Transverse colon (tissue), 4 donors: ENCODE measurements around the gene IL1RL1. TPM values are rescaled to one million over a fixed set of nuclear protein-coding genes. Genes with fewer than 3 reads are reported as not detected.

Experiments used
- DNase-seq: peaks from one replicate; pipeline ENCODE4 v3.0.0-alpha.2; 2019
- H3K27ac ChIP-seq, 4 donors: fragments of 200-600 bp; sonication (generic); 2 replicates each; pipeline ENCODE4 v1.5.1; 2016 to 2018; ENCODE audit warnings: inconsistent platforms in 4 of 4
- H3K27me3 ChIP-seq: fragments of 200-600 bp; sonication (generic); 2 replicates; pipeline ENCODE4 v1.5.1; 2017; ENCODE audit warnings: inconsistent platforms
- H3K36me3 ChIP-seq, 4 donors: fragments of 200-600 bp; sonication (generic); 2 replicates each; pipeline ENCODE4 v1.5.1; 2017 to 2019; ENCODE audit warnings: inconsistent platforms in 4 of 4
- H3K4me1 ChIP-seq, 4 donors: fragments of 200-600 bp; sonication (generic); 2 replicates each; pipeline ENCODE4 v1.5.1; 2017 to 2020; ENCODE audit warnings: inconsistent platforms in 4 of 4
- H3K4me3 ChIP-seq, 4 donors: fragments of 200-600 bp; sonication (generic); 1 replicate in 1 of 4; 2 replicates in 3 of 4; pipeline versions ENCODE4 v1.5.1 to v1.6.1; 2017 to 2019; ENCODE audit warnings: inconsistent platforms in 4 of 4
- H3K9me3 ChIP-seq, 2 donors: fragments of 200-600 bp; sonication (generic); 2 replicates each; pipeline ENCODE4 v1.5.1; 2017 to 2019; ENCODE audit warnings: inconsistent platforms in 2 of 2
- CTCF ChIP-seq, 5 experiments: fragments of 200-600 bp in 3 of 5; fragments of 450-650 bp in 2 of 5; sonication (generic) in 3 of 5; IDR thresholded peaks; 1 replicate in 2 of 5; 2 replicates in 3 of 5; pipeline ENCODE4 v1.5.1; 2016 to 2017; ENCODE audit warnings: antibody characterized with exemption in 5 of 5, inconsistent platforms in 3 of 5, mild to moderate bottlenecking in 2 of 5, moderate library complexity in 1 of 5
- EP300 ChIP-seq: sonication (generic); formaldehyde crosslinking; IDR thresholded peaks from one replicate; pipeline ENCODE4 v1.6.1; 2017; ENCODE audit warnings: antibody characterized with exemption, low read depth
- POLR2A ChIP-seq: fragments of 450-650 bp; IDR thresholded peaks from one replicate; pipeline ENCODE4 v1.6.1; 2016; ENCODE audit warnings: antibody characterized with exemption, mild to moderate bottlenecking, moderate library complexity
- POLR2AphosphoS5 ChIP-seq, 3 donors: sonication (generic); formaldehyde crosslinking; IDR thresholded peaks; one replicate each; pipeline ENCODE4 v1.6.1; 2016; ENCODE audit warnings: antibody characterized with exemption in 3 of 3
- WGBS, 2 donors: methylation state at CpG; one replicate each; pipeline ENCODE4 v1.1.5; 2018; ENCODE audit warnings: low coverage in 1 of 2; 5-methylcytosine and 5-hydroxymethylcytosine counted together
- in situ Hi-C, 4 donors: fragments of 200-750 bp; cut with MboI; loops; one replicate each; pipeline versions ENCODE4 v1.15.0 to v1.15.1; 2017; ENCODE audit warnings: low sequenced_read_pairs in 3 of 4, low pct_ligation_motif_present in 1 of 4, low pct_unique_long_range_greater_than_20kb in 1 of 4
- intact Hi-C: fragments of 100-400 bp; cut with DNase I; formaldehyde crosslinking; loops from one replicate; pipeline ENCODE4 v1.15.1; 2023; ENCODE audit warnings: low total_unique reads
- total RNA-seq, 4 donors: library from RNA; depleted of rRNA; stranded (reverse); fragments of >200 nt; gene quantifications; one replicate each; pipeline ENCODE4 v1.1.0, GENCODE V29; 2016

The IL1RL1 gene
- total RNA-seq, 4 donors from 2014 or later = 0.40 to 57.2 (median 11.7) TPM

GRCh38 chr2:102383722-102384121, 72.4 kb downstream of the IL1RL1 start:
- Histone ChIP-seq H3K4me3 (no peak overlapping the region), H3K9me3 (peaks cover 11 to 13% of the 10 kb centered on the region in 2 donors), H3K4me1 (no peaks in the 10 kb centered on the region), H3K27ac (no peak overlapping the region), H3K36me3 (no peaks in the 10 kb centered on the region), H3K27me3 (no peaks in the 10 kb centered on the region)
- in situ Hi-C loops = no loop called here
- TF ChIP-seq POLR2A (no peak), POLR2AphosphoS5 (IDR thresholded peaks at IDR 0.05) (no peak), EP300 (no peak), CTCF (IDR thresholded peaks at IDR 0.05) (no peak)
- no peak for DNase-seq
- intact Hi-C loops = no loop called here

GRCh38 chr2:102385522-102385921, 74.2 kb downstream of the IL1RL1 start:
- WGBS, 2 donors = 95 to 100% methylated on average over 1 of the region's 1 CpG
- H3K27me3 ChIP-seq = no peaks in the 10 kb centered on the region
- intact Hi-C loops (no loop called here), in situ Hi-C loops (no loop called here)
- H3K27ac ChIP-seq = no peak overlapping the region
- H3K9me3 ChIP-seq = peaks cover 11 to 13% of the 10 kb centered on the region in 2 donors
- DNase-seq = no peak
- no peak overlapping the region for H3K4me3 ChIP-seq
- no peaks in the 10 kb centered on the region for H3K4me1 ChIP-seq
- H3K36me3 ChIP-seq = no peaks in the 10 kb centered on the region
- TF ChIP-seq EP300 (no peak), POLR2A (no peak), POLR2AphosphoS5 (IDR thresholded peaks at IDR 0.05) (no peak), CTCF (IDR thresholded peaks at IDR 0.05) (no peak)

GRCh38 chr2:102386004-102386403, 74.6 kb downstream of the IL1RL1 start:
- no peak for DNase-seq
- Histone ChIP-seq H3K9me3 (peaks cover 11 to 13% of the 10 kb centered on the region in 2 donors), H3K27ac (no peak overlapping the region), H3K4me3 (no peak overlapping the region), H3K36me3 (no peaks in the 10 kb centered on the region), H3K27me3 (no peaks in the 10 kb centered on the region), H3K4me1 (no peaks in the 10 kb centered on the region)
- TF ChIP-seq POLR2A (no peak), EP300 (no peak), POLR2AphosphoS5 (IDR thresholded peaks at IDR 0.05) (no peak), CTCF (IDR thresholded peaks at IDR 0.05) (no peak)
- intact Hi-C loops = no loop called here
- in situ Hi-C loops = no loop called here
- WGBS, 2 donors = 83 to 88% methylated on average over 3 of the region's 3 CpGs

- 84 to 91% methylated on average over 1 to 3 of the region's 3 CpGs for WGBS, 2 donors
- H3K27ac ChIP-seq = no peak overlapping the region
- no peaks in the 10 kb centered on the region for H3K4me1 ChIP-seq
- peaks cover 11 to 13% of the 10 kb centered on the region in 2 donors for H3K9me3 ChIP-seq
- no peaks in the 10 kb centered on the region for H3K36me3 ChIP-seq
- no peak overlapping the region for H3K4me3 ChIP-seq
- TF ChIP-seq POLR2AphosphoS5 (IDR thresholded peaks at IDR 0.05) (no peak), EP300 (no peak), POLR2A (no peak), CTCF (IDR thresholded peaks at IDR 0.05) (no peak)
- DNase-seq = no peak
- in situ Hi-C loops = no loop called here
- H3K27me3 ChIP-seq = no peaks in the 10 kb centered on the region
- intact Hi-C loops = no loop called here
These were observed 75.6 kb downstream of the IL1RL1 start for GRCh38 chr2:102386867-102387541.
